ENCODE data around the gene NRDE2.

Gene NRDE2

DNA sequence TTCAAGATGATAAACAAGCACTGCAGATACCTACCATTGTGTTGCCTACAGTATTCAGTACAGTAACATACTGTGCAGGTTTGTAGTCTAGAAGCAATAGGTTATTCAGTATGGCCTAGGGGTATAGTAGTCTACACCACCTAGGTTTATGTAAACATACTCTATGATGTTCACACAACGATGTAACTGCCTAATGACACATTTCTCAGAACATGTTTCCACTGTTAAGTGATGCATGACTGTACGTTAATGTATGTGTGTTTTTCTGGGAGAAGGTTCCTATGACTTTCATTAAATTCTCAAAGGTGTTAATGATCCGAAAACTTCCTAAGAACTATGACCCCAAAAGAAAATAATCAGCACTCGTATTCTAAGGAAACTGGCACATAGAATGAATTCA, 44.2 kb upstream of the NRDE2 start:
- Histone ChIP-seq H3K4me1 (ENCODE audit: control insufficient read depth, insufficient read depth, low read length) (no peaks in the 10 kb centered on the region; the same call in 1 of the 2 replicates), H3K9me3 (ENCODE audit: control insufficient read depth, insufficient read depth, low read depth, low read length) (no peaks in the 10 kb centered on the region), H3K4me3 (ENCODE audit: low read depth, low read length) (no peak overlapping the region), H3K36me3 (ENCODE audit: control insufficient read depth in 2 of 2, insufficient read depth in 1 of 2, low read length in 2 of 2) (no peaks in the 10 kb centered on the region), H3K27ac (ENCODE audit: extremely low read depth, low read depth, low read length) (no peak overlapping the region)
- ChIA-PET CTCF (no interaction called here), POLR2A (no interaction called here)
- TF ChIP-seq ZFP37 (tag by site-specific recombination; IDR thresholded peaks at IDR 0.05) = no peak
- no peak for TF ChIP-seq ZNF768 (tag by site-specific recombination; IDR thresholded peaks at IDR 0.05)
- TF ChIP-seq, protein P1, sequence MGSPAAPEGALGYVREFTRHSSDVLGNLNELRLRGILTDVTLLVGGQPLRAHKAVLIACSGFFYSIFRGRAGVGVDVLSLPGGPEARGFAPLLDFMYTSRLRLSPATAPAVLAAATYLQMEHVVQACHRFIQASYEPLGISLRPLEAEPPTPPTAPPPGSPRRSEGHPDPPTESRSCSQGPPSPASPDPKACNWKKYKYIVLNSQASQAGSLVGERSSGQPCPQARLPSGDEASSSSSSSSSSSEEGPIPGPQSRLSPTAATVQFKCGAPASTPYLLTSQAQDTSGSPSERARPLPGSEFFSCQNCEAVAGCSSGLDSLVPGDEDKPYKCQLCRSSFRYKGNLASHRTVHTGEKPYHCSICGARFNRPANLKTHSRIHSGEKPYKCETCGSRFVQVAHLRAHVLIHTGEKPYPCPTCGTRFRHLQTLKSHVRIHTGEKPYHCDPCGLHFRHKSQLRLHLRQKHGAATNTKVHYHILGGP (tag by site-specific recombination; IDR thresholded peaks at IDR 0.05) = peak; percentile 44; the same call in 1 of the 2 replicates
- TF ChIP-seq, protein P2, sequence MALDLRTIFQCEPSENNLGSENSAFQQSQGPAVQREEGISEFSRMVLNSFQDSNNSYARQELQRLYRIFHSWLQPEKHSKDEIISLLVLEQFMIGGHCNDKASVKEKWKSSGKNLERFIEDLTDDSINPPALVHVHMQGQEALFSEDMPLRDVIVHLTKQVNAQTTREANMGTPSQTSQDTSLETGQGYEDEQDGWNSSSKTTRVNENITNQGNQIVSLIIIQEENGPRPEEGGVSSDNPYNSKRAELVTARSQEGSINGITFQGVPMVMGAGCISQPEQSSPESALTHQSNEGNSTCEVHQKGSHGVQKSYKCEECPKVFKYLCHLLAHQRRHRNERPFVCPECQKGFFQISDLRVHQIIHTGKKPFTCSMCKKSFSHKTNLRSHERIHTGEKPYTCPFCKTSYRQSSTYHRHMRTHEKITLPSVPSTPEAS (tag by site-specific recombination; IDR thresholded peaks at IDR 0.05) = no peak
- TF ChIP-seq, protein P3, sequence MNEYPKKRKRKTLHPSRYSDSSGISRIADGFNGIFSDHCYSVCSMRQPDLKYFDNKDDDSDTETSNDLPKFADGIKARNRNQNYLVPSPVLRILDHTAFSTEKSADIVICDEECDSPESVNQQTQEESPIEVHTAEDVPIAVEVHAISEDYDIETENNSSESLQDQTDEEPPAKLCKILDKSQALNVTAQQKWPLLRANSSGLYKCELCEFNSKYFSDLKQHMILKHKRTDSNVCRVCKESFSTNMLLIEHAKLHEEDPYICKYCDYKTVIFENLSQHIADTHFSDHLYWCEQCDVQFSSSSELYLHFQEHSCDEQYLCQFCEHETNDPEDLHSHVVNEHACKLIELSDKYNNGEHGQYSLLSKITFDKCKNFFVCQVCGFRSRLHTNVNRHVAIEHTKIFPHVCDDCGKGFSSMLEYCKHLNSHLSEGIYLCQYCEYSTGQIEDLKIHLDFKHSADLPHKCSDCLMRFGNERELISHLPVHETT (tag by site-specific recombination; IDR thresholded peaks at IDR 0.05) = peak; percentile 56; the same call in 1 of the 2 replicates
- peak; percentile 65 for TF ChIP-seq ZNF629 (tag by site-specific recombination; IDR thresholded peaks at IDR 0.05)
- TF ChIP-seq, protein P4, sequence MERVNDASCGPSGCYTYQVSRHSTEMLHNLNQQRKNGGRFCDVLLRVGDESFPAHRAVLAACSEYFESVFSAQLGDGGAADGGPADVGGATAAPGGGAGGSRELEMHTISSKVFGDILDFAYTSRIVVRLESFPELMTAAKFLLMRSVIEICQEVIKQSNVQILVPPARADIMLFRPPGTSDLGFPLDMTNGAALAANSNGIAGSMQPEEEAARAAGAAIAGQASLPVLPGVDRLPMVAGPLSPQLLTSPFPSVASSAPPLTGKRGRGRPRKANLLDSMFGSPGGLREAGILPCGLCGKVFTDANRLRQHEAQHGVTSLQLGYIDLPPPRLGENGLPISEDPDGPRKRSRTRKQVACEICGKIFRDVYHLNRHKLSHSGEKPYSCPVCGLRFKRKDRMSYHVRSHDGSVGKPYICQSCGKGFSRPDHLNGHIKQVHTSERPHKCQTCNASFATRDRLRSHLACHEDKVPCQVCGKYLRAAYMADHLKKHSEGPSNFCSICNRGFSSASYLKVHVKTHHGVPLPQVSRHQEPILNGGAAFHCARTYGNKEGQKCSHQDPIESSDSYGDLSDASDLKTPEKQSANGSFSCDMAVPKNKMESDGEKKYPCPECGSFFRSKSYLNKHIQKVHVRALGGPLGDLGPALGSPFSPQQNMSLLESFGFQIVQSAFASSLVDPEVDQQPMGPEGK (tag by site-specific recombination; IDR thresholded peaks at IDR 0.05) = no peak; the same call in 1 of the 2 replicates
- TF ChIP-seq ZNF2 (tag by site-specific recombination; IDR thresholded peaks at IDR 0.05) = peak; percentile 64; the same call in 1 of the 2 replicates
- TF ChIP-seq ZNF549 (tag by site-specific recombination; IDR thresholded peaks at IDR 0.05) = no peak
- 0 out of 2 replicates have a peak, but pooled peaks have one; percentile 35 for TF ChIP-seq ZNF843 (tag by site-specific recombination; IDR thresholded peaks at IDR 0.05)
- peak; percentile 78 for TF ChIP-seq OSR2 (tag by site-specific recombination; IDR thresholded peaks at IDR 0.05)
- TF ChIP-seq, protein P5, sequence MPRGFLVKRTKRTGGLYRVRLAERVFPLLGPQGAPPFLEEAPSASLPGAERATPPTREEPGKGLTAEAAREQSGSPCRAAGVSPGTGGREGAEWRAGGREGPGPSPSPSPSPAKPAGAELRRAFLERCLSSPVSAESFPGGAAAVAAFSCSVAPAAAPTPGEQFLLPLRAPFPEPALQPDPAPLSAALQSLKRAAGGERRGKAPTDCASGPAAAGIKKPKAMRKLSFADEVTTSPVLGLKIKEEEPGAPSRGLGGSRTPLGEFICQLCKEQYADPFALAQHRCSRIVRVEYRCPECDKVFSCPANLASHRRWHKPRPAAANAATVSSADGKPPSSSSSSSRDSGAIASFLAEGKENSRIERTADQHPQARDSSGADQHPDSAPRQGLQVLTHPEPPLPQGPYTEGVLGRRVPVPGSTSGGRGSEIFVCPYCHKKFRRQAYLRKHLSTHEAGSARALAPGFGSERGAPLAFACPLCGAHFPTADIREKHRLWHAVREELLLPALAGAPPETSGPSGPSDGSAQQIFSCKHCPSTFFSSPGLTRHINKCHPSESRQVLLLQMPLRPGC (tag by site-specific recombination; IDR thresholded peaks at IDR 0.05) = 0 out of 2 replicates have a peak, but pooled peaks have one; percentile 22
- peak; percentile 54; the same call in 1 of the 2 replicates for TF ChIP-seq ZNF600 (tag by site-specific recombination; IDR thresholded peaks at IDR 0.05)
- TF ChIP-seq ZSCAN30 (tag by site-specific recombination; IDR thresholded peaks at IDR 0.05) = 0 out of 2 replicates have a peak, but pooled peaks have one; percentile 23
- 0 out of 2 replicates have a peak, but pooled peaks have one; percentile 54 for TF ChIP-seq ZNF24 (tag by site-specific recombination; IDR thresholded peaks at IDR 0.05)
- TF ChIP-seq SP7 (tag by site-specific recombination; IDR thresholded peaks at IDR 0.05) = peak; percentile 81
- TF ChIP-seq, protein P6, sequence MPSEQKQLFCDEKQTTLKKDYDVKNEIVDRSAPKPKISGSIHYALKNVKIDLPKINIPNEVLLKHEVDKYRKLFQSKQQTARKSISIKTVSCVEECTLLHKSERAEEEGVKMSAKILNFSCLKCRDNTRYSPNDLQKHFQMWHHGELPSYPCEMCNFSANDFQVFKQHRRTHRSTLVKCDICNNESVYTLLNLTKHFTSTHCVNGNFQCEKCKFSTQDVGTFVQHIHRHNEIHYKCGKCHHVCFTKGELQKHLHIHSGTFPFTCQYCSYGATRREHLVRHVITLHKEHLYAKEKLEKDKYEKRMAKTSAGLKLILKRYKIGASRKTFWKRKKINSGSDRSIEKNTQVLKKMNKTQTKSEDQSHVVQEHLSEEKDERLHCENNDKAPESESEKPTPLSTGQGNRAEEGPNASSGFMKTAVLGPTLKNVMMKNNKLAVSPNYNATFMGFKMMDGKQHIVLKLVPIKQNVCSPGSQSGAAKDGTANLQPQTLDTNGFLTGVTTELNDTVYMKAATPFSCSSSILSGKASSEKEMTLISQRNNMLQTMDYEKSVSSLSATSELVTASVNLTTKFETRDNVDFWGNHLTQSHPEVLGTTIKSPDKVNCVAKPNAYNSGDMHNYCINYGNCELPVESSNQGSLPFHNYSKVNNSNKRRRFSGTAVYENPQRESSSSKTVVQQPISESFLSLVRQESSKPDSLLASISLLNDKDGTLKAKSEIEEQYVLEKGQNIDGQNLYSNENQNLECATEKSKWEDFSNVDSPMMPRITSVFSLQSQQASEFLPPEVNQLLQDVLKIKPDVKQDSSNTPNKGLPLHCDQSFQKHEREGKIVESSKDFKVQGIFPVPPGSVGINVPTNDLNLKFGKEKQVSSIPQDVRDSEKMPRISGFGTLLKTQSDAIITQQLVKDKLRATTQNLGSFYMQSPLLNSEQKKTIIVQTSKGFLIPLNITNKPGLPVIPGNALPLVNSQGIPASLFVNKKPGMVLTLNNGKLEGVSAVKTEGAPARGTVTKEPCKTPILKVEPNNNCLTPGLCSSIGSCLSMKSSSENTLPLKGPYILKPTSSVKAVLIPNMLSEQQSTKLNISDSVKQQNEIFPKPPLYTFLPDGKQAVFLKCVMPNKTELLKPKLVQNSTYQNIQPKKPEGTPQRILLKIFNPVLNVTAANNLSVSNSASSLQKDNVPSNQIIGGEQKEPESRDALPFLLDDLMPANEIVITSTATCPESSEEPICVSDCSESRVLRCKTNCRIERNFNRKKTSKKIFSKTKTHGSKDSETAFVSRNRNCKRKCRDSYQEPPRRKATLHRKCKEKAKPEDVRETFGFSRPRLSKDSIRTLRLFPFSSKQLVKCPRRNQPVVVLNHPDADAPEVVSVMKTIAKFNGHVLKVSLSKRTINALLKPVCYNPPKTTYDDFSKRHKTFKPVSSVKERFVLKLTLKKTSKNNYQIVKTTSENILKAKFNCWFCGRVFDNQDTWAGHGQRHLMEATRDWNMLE (tag by site-specific recombination; conservative IDR thresholded peaks at IDR 0.05; ENCODE audit: low read depth) = no peak
- TF ChIP-seq BCL11A (tag by site-specific recombination; IDR thresholded peaks at IDR 0.05; ENCODE audit: low read depth) = peak; percentile 72
- peak; percentile 40; the same call in 1 of the 2 replicates for TF ChIP-seq TRIM28 (IDR thresholded peaks at IDR 0.05; ENCODE audit: borderline replicate concordance, low read length)
- TF ChIP-seq, protein P7, sequence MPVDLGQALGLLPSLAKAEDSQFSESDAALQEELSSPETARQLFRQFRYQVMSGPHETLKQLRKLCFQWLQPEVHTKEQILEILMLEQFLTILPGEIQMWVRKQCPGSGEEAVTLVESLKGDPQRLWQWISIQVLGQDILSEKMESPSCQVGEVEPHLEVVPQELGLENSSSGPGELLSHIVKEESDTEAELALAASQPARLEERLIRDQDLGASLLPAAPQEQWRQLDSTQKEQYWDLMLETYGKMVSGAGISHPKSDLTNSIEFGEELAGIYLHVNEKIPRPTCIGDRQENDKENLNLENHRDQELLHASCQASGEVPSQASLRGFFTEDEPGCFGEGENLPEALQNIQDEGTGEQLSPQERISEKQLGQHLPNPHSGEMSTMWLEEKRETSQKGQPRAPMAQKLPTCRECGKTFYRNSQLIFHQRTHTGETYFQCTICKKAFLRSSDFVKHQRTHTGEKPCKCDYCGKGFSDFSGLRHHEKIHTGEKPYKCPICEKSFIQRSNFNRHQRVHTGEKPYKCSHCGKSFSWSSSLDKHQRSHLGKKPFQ (tag by site-specific recombination; IDR thresholded peaks at IDR 0.05) = peak; percentile 83
- no peak for TF ChIP-seq ZNF791 (tag by site-specific recombination; IDR thresholded peaks at IDR 0.05)
- TF ChIP-seq, protein P8, sequence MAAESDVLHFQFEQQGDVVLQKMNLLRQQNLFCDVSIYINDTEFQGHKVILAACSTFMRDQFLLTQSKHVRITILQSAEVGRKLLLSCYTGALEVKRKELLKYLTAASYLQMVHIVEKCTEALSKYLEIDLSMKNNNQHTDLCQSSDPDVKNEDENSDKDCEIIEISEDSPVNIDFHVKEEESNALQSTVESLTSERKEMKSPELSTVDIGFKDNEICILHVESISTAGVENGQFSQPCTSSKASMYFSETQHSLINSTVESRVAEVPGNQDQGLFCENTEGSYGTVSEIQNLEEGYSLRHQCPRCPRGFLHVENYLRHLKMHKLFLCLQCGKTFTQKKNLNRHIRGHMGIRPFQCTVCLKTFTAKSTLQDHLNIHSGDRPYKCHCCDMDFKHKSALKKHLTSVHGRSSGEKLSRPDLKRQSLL (tag by site-specific recombination; IDR thresholded peaks at IDR 0.05) = peak; percentile 29; the same call in 1 of the 2 replicates
